ENCODE results near the gene CIDEB.

Gene CIDEB

GRCh38 chr14:24278424-24278823 is 29.4 kb downstream of the CIDEB start:
- no peaks in the 10 kb centered on the region for H3K27me3 ChIP-seq (ENCODE audit: control insufficient read depth, insufficient read depth, low read length)
- no peaks in the 10 kb centered on the region for H3K4me1 ChIP-seq (ENCODE audit: control insufficient read depth, insufficient read depth, low read length)
- no peak overlapping the region for H3K9ac ChIP-seq (ENCODE audit: low read depth, low read length)
- no peaks in the 10 kb centered on the region for H3K9me3 ChIP-seq (ENCODE audit: control insufficient read depth, insufficient read depth, low read length)
- H3K4me3 ChIP-seq (ENCODE audit: low read depth, low read length): no peak overlapping the region
- no peaks in the 10 kb centered on the region for H3K36me3 ChIP-seq (ENCODE audit: control insufficient read depth, insufficient read depth, low read length)

GRCh38 chr14:24277606-24278321 is 30.0 kb downstream of the CIDEB start:
- H3K4me3 ChIP-seq (ENCODE audit: low read depth, low read length): no peak overlapping the region
- no peaks in the 10 kb centered on the region for H3K36me3 ChIP-seq (ENCODE audit: control insufficient read depth, insufficient read depth, low read length)
- H3K4me1 ChIP-seq (ENCODE audit: control insufficient read depth, insufficient read depth, low read length): no peaks in the 10 kb centered on the region
- H3K9ac ChIP-seq (ENCODE audit: low read depth, low read length): no peak overlapping the region
- H3K9me3 ChIP-seq (ENCODE audit: control insufficient read depth, insufficient read depth, low read length): no peaks in the 10 kb centered on the region
- no peaks in the 10 kb centered on the region for H3K27me3 ChIP-seq (ENCODE audit: control insufficient read depth, insufficient read depth, low read length)

DNA sequence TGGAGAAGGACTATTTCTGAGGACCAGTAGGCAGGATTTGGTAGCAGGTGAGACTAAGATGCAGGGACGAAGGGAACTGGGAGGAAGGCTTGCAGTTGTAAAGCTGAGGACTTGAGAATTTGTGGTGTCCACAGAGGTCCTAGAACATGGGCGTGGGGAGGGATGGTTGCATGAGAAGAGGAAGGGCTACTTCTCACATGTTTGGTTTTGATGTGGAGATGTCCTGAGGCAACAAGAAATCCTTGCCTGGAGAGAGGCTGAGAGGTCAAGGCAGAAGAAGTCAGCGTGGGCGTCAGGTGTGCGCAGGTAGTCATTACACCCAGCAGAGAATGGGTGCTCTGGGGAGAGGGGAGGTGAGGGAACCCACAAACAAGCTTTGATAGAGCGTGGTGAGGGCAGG is 30.7 kb downstream of the CIDEB start:
- Histone ChIP-seq H3K9ac (ENCODE audit: low read depth, low read length) (no peak overlapping the region), H3K9me3 (ENCODE audit: control insufficient read depth, insufficient read depth, low read length) (no peaks in the 10 kb centered on the region), H3K36me3 (ENCODE audit: control insufficient read depth, insufficient read depth, low read length) (no peaks in the 10 kb centered on the region), H3K27me3 (ENCODE audit: control insufficient read depth, insufficient read depth, low read length) (no peaks in the 10 kb centered on the region), H3K4me3 (ENCODE audit: low read depth, low read length) (no peak overlapping the region), H3K4me1 (ENCODE audit: control insufficient read depth, insufficient read depth, low read length) (no peaks in the 10 kb centered on the region)

GRCh38 chr14:24274101-24274543 is 33.7 kb downstream of the CIDEB start:
- Histone ChIP-seq H3K9me3 (ENCODE audit: control insufficient read depth, insufficient read depth, low read length) (no peaks in the 10 kb centered on the region), H3K27me3 (ENCODE audit: control insufficient read depth, insufficient read depth, low read length) (no peaks in the 10 kb centered on the region), H3K9ac (ENCODE audit: low read depth, low read length) (peak overlapping the region; percentile 26), H3K36me3 (ENCODE audit: control insufficient read depth, insufficient read depth, low read length) (no peaks in the 10 kb centered on the region), H3K4me3 (ENCODE audit: low read depth, low read length) (no peak overlapping the region), H3K4me1 (ENCODE audit: control insufficient read depth, insufficient read depth, low read length) (peaks cover 3% of the 10 kb centered on the region)

DNA sequence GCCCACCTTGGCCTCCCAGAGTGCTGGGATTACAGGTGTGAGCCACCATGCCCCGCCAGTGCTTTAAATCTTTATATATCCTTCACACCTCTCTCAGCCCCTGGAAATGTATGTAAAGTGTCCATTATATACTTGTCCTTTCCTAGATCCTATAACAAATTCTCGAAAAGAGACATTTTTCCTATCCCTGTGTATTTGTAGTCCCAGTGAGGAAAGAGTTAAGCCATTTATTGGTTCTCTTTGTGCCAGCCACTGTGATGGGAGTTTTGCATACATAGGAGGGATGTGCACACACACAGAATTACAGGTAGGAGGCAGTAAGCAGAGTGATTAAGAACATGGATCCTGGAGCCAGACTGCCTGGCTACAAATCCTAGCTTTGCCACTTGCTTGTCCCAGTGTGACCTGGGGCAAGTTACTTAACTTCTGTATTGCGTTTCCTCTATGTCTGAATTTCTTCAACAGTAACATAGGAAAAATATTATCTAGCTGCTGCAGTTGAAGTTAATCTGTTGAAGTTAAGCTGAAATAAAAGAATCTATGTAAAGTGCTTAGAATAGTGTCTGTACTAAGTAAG is 34.3 kb downstream of the CIDEB start:
- Histone ChIP-seq H3K4me3 (ENCODE audit: low read depth, low read length) (no peak overlapping the region), H3K9ac (ENCODE audit: low read depth, low read length) (no peak overlapping the region), H3K27me3 (ENCODE audit: control insufficient read depth, insufficient read depth, low read length) (no peaks in the 10 kb centered on the region), H3K4me1 (ENCODE audit: control insufficient read depth, insufficient read depth, low read length) (peaks cover 3% of the 10 kb centered on the region), H3K36me3 (ENCODE audit: control insufficient read depth, insufficient read depth, low read length) (peaks cover 5% of the 10 kb centered on the region), H3K9me3 (ENCODE audit: control insufficient read depth, insufficient read depth, low read length) (no peaks in the 10 kb centered on the region)

GRCh38 chr14:24272467-24272866 is 35.3 kb downstream of the CIDEB start:
- no peaks in the 10 kb centered on the region for H3K9me3 ChIP-seq (ENCODE audit: control insufficient read depth, insufficient read depth, low read length)
- H3K4me3 ChIP-seq (ENCODE audit: low read depth, low read length): no peak overlapping the region
- no peak overlapping the region for H3K9ac ChIP-seq (ENCODE audit: low read depth, low read length)
- H3K36me3 ChIP-seq (ENCODE audit: control insufficient read depth, insufficient read depth, low read length): peaks cover 6% of the 10 kb centered on the region
- peaks cover 3% of the 10 kb centered on the region for H3K4me1 ChIP-seq (ENCODE audit: control insufficient read depth, insufficient read depth, low read length)
- no peaks in the 10 kb centered on the region for H3K27me3 ChIP-seq (ENCODE audit: control insufficient read depth, insufficient read depth, low read length)

DNA sequence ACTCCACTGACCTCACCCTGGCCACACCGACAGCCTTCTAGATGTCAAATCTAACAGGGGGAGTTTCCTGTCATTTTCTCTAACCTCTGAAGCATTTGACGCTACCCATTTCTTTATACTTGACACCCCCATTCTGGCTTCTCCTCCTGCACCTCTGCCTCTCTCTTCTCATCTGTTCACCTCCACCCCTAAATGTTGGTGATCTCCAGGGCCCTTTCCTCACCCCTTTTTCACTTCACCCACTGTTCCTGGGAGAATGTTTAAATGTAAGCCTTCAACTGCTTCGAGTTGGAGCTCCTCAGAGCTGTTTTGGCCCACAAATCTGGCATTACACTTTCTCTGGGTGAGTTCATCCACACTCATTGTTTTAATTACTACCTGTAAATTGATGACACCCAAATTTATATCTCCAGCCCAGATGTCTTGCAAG is 35.9 kb downstream of the CIDEB start:
- peaks cover 3% of the 10 kb centered on the region for H3K4me1 ChIP-seq (ENCODE audit: control insufficient read depth, insufficient read depth, low read length)
- H3K27me3 ChIP-seq (ENCODE audit: control insufficient read depth, insufficient read depth, low read length): no peaks in the 10 kb centered on the region
- H3K36me3 ChIP-seq (ENCODE audit: control insufficient read depth, insufficient read depth, low read length): peaks cover 7% of the 10 kb centered on the region
- H3K9ac ChIP-seq (ENCODE audit: low read depth, low read length): no peak overlapping the region
- no peaks in the 10 kb centered on the region for H3K9me3 ChIP-seq (ENCODE audit: control insufficient read depth, insufficient read depth, low read length)
- H3K4me3 ChIP-seq (ENCODE audit: low read depth, low read length): peak overlapping the region; percentile 73

- Histone ChIP-seq H3K9me3 (ENCODE audit: control insufficient read depth, insufficient read depth, low read length) (no peaks in the 10 kb centered on the region), H3K4me3 (ENCODE audit: low read depth, low read length) (peak within 1 kb of the TSS; percentile 73), H3K36me3 (ENCODE audit: control insufficient read depth, insufficient read depth, low read length) (peaks cover 12% of the 10 kb centered on the region), H3K4me1 (ENCODE audit: control insufficient read depth, insufficient read depth, low read length) (peaks cover 3% of the 10 kb centered on the region), H3K9ac (ENCODE audit: low read depth, low read length) (peak within 1 kb of the TSS; percentile 90), H3K27me3 (ENCODE audit: control insufficient read depth, insufficient read depth, low read length) (no peaks in the 10 kb centered on the region)
Measured at GRCh38 chr14:24271134-24271833, 36.5 kb downstream of the CIDEB start, which contains the start of gene RABGGTA. TSS of gene RABGGTA (minus strand) at chr14:24271597. CDS start at chr14:24271115, 482 bp downstream.

- Histone ChIP-seq H3K36me3 (ENCODE audit: control insufficient read depth, insufficient read depth, low read length) (peaks cover 14% of the 10 kb centered on the region), H3K4me1 (ENCODE audit: control insufficient read depth, insufficient read depth, low read length) (peaks cover 3% of the 10 kb centered on the region), H3K9ac (ENCODE audit: low read depth, low read length) (no peak overlapping the region), H3K4me3 (ENCODE audit: low read depth, low read length) (peak overlapping the region; percentile 73), H3K27me3 (ENCODE audit: control insufficient read depth, insufficient read depth, low read length) (no peaks in the 10 kb centered on the region), H3K9me3 (ENCODE audit: control insufficient read depth, insufficient read depth, low read length) (no peaks in the 10 kb centered on the region)
Measured at GRCh38 chr14:24270537-24271133, 37.1 kb downstream of the CIDEB start.

- peaks cover 16% of the 10 kb centered on the region for H3K36me3 ChIP-seq (ENCODE audit: control insufficient read depth, insufficient read depth, low read length)
Measured at GRCh38 chr14:24269910-24270536, 37.8 kb downstream of the CIDEB start.

GRCh38 chr14:24269368-24269767 is 38.4 kb downstream of the CIDEB start:
- peaks cover 20% of the 10 kb centered on the region for H3K36me3 ChIP-seq (ENCODE audit: control insufficient read depth, insufficient read depth, low read length)
- H3K4me3 ChIP-seq (ENCODE audit: low read depth, low read length): no peak overlapping the region
- no peaks in the 10 kb centered on the region for H3K27me3 ChIP-seq (ENCODE audit: control insufficient read depth, insufficient read depth, low read length)
- peaks cover 3% of the 10 kb centered on the region for H3K4me1 ChIP-seq (ENCODE audit: control insufficient read depth, insufficient read depth, low read length)
- H3K9me3 ChIP-seq (ENCODE audit: control insufficient read depth, insufficient read depth, low read length): no peaks in the 10 kb centered on the region
- H3K9ac ChIP-seq (ENCODE audit: low read depth, low read length): no peak overlapping the region

More at GRCh38 chr14:24269910-24270536, 37.8 kb downstream of the CIDEB start:
- no peaks in the 10 kb centered on the region for H3K27me3 ChIP-seq (ENCODE audit: control insufficient read depth, insufficient read depth, low read length)
- H3K9ac ChIP-seq (ENCODE audit: low read depth, low read length): no peak overlapping the region
- H3K4me3 ChIP-seq (ENCODE audit: low read depth, low read length): no peak overlapping the region
- H3K9me3 ChIP-seq (ENCODE audit: control insufficient read depth, insufficient read depth, low read length): no peaks in the 10 kb centered on the region
- H3K4me1 ChIP-seq (ENCODE audit: control insufficient read depth, insufficient read depth, low read length): peaks cover 3% of the 10 kb centered on the region

All from iPS-15b (cell line).